Uterus (tissue), 4 donors: ENCODE measurements around the gene CALCR. TPM values are rescaled to one million over a fixed set of nuclear protein-coding genes. Genes with fewer than 3 reads are reported as not detected.

Experiments
- DNase-seq, 2 donors: peaks; one replicate each; pipeline ENCODE4 v3.0.0-alpha.2; 2019 to 2020
- H3K27ac ChIP-seq, 2 donors: fragments of 200-600 bp; sonication (generic); 1 replicate in 1 of 2; 2 replicates in 1 of 2; pipeline ENCODE4 v1.5.1; 2016 to 2018
- H3K27me3 ChIP-seq, 2 donors: fragments of 200-600 bp; sonication (generic); one replicate each; pipeline ENCODE4 v1.5.1; 2018 to 2019; ENCODE audit warnings: control low read depth in 1 of 2
- H3K36me3 ChIP-seq, 2 donors: fragments of 200-600 bp; sonication (generic); one replicate each; pipeline ENCODE4 v1.5.1; 2019; ENCODE audit warnings: control low read depth in 1 of 2
- H3K4me1 ChIP-seq, 2 donors: fragments of 200-600 bp; sonication (generic); one replicate each; pipeline ENCODE4 v1.5.1; 2018 to 2019; ENCODE audit warnings: control low read depth in 1 of 2
- H3K4me3 ChIP-seq, 2 donors: fragments of 200-600 bp; sonication (generic); 1 replicate in 1 of 2; 2 replicates in 1 of 2; pipeline ENCODE4 v1.5.1; 2018 to 2019; ENCODE audit warnings: mild to moderate bottlenecking in 1 of 2
- H3K9me3 ChIP-seq, 2 donors: fragments of 200-600 bp; sonication (generic); one replicate each; pipeline ENCODE4 v1.5.1; 2019; ENCODE audit warnings: control low read depth in 1 of 2
- CTCF ChIP-seq, 4 experiments: fragments of 200-600 bp in 2 of 4; fragments of 450-650 bp in 2 of 4; sonication (generic) in 2 of 4; IDR thresholded peaks; one replicate each; pipeline ENCODE4 v1.5.1; 2016 to 2019; ENCODE audit warnings: antibody characterized with exemption in 4 of 4, mild to moderate bottlenecking in 2 of 4, moderate library complexity in 1 of 4
- POLR2A ChIP-seq, 2 donors: fragments of 450-650 bp; IDR thresholded peaks; one replicate each; pipeline ENCODE4 v1.6.1; 2016; ENCODE audit warnings: antibody characterized with exemption in 2 of 2, mild to moderate bottlenecking in 1 of 2, moderate library complexity in 1 of 2
- intact Hi-C: fragments of 100-400 bp; cut with DNase I; formaldehyde crosslinking; loops from one replicate; pipeline ENCODE4 v1.15.1; 2023; ENCODE audit warnings: low total_unique reads
- total RNA-seq, 4 donors: library from RNA; depleted of rRNA in 3 of 4; stranded (reverse); fragments of >200 nt in 3 of 4; gene quantifications; one replicate each; pipeline versions ENCODE4 v1.1.0 to v1.2.4, GENCODE V29; 2014 to 2023
- donor health status: DM: yes; HTN: yes; CAD: no.

Gene CALCR
- total RNA-seq = under 1 TPM in 2 of 4 donors, not detected in 2; 0.15 to 0.26 TPM

GRCh38 chr7:93574646-93575554 lies at the start of gene CALCR:
CALCR (minus strand) TSS chr7:93574724; CDS start chr7:93486981, 87,743 bp downstream.
- H3K27ac ChIP-seq = no peak within 1 kb of the TSS
- no peak within 1 kb of the TSS for H3K4me3 ChIP-seq

GRCh38 chr7:93623816-93624215 lies 49.3 kb upstream of the CALCR start:
- Histone ChIP-seq H3K4me3 (no peak overlapping the region), H3K36me3 (no peaks in the 10 kb centered on the region), H3K27me3 (no peaks in the 10 kb centered on the region), H3K4me1 (no peaks in the 10 kb centered on the region), H3K27ac (no peak overlapping the region), H3K9me3 (no peaks in the 10 kb centered on the region)
- intact Hi-C loops = no loop called here
- DNase-seq = no peak
- TF ChIP-seq CTCF (IDR thresholded peaks at IDR 0.05) = no peak
- no peak for TF ChIP-seq POLR2A (IDR thresholded peaks at IDR 0.05)

More at GRCh38 chr7:93574646-93575554, at the start of gene CALCR:
- intact Hi-C loops = no loop called here
- H3K27me3 ChIP-seq = peaks cover 0 to 4% of the 10 kb centered on the region in 2 donors
- TF ChIP-seq CTCF (IDR thresholded peaks at IDR 0.05) (no peak), POLR2A (IDR thresholded peaks at IDR 0.05) (no peak)
- H3K9me3 ChIP-seq = no peaks in the 10 kb centered on the region
- H3K36me3 ChIP-seq = no peaks in the 10 kb centered on the region
- DNase-seq = no peak
- H3K4me1 ChIP-seq = no peaks in the 10 kb centered on the region

GRCh38 chr7:93622036-93623033 lies 47.8 kb upstream of the CALCR start:
- Histone ChIP-seq H3K9me3 (no peaks in the 10 kb centered on the region), H3K27me3 (no peaks in the 10 kb centered on the region), H3K4me3 (no peak overlapping the region), H3K36me3 (no peaks in the 10 kb centered on the region), H3K4me1 (no peaks in the 10 kb centered on the region), H3K27ac (no peak overlapping the region)
- TF ChIP-seq POLR2A (IDR thresholded peaks at IDR 0.05) (no peak), CTCF (IDR thresholded peaks at IDR 0.05) (peak in 2 of 4 experiments; percentile 9 to 12)
- intact Hi-C loops = no loop called here
- DNase-seq = no peak

GRCh38 chr7:93620864-93621263 lies 46.3 kb upstream of the CALCR start:
- Histone ChIP-seq H3K27me3 (no peaks in the 10 kb centered on the region), H3K4me3 (no peak overlapping the region), H3K4me1 (no peaks in the 10 kb centered on the region), H3K27ac (no peak overlapping the region), H3K9me3 (no peaks in the 10 kb centered on the region), H3K36me3 (no peaks in the 10 kb centered on the region)
- intact Hi-C loops = no loop called here
- TF ChIP-seq CTCF (IDR thresholded peaks at IDR 0.05) = no peak
- no peak for TF ChIP-seq POLR2A (IDR thresholded peaks at IDR 0.05)
- DNase-seq = no peak
